ENCODE data around the gene MORN3.
A peak's percentile ranks its signal among the peaks of the same experiment; 100 is the strongest.
"Not testable (repeated sequence)": the region's sequence is repeated elsewhere in the genome, so short reads cannot be mapped to it uniquely, and the experiment has no call there.

MORN3 gene

GRCh38 chr12:121669521-121669900, at the start of gene MORN3:
Gene MORN3, minus strand, starts transcription at chr12:121669654. Its CDS starts 171 bp downstream, at chr12:121669483.
- DNase-seq, result no peak

- DNase-seq, result no peak
Measured at GRCh38 chr12:121718653-121719239, 49.3 kb upstream of the MORN3 start.

- peak; percentile 51 for DNase-seq
Measured at GRCh38 chr12:121717041-121717699, 47.7 kb upstream of the MORN3 start.

- DNase-seq, result no peak
Measured at GRCh38 chr12:121715862-121716435, 46.5 kb upstream of the MORN3 start.

GRCh38 chr12:121715055-121715454, 45.6 kb upstream of the MORN3 start:
- not testable (repeated sequence) for DNase-seq

GRCh38 chr12:121713793-121714192, 44.3 kb upstream of the MORN3 start:
- DNase-seq, result no peak

GRCh38 chr12:121713257-121713777, 43.9 kb upstream of the MORN3 start:
- DNase-seq, result no peak

- DNase-seq, result peak; percentile 39
Measured at GRCh38 chr12:121712461-121713256, 43.2 kb upstream of the MORN3 start, which contains the start of gene TMEM120B. Gene TMEM120B, plus strand, starts transcription at chr12:121712752. Its CDS starts 144 bp downstream, at chr12:121712896.

GRCh38 chr12:121712190-121712460, 42.7 kb upstream of the MORN3 start:
- DNase-seq, result peak; percentile 21

GRCh38 chr12:121711361-121712189, 42.1 kb upstream of the MORN3 start:
- DNase-seq, result peak; percentile 21

GRCh38 chr12:121709478-121709961, 40.1 kb upstream of the MORN3 start:
- DNase-seq, result no peak

- not testable (repeated sequence) for DNase-seq
Measured at GRCh38 chr12:121709064-121709424, 39.6 kb upstream of the MORN3 start.

GRCh38 chr12:121708313-121709063, 39.0 kb upstream of the MORN3 start:
- no peak for DNase-seq

GRCh38 chr12:121705514-121705913, 36.1 kb upstream of the MORN3 start:
- no peak for DNase-seq

GRCh38 chr12:121702944-121703343, 33.5 kb upstream of the MORN3 start:
- DNase-seq, result no peak

GRCh38 chr12:121701667-121702277, 32.3 kb upstream of the MORN3 start:
- DNase-seq, result no peak

- not testable (repeated sequence) for DNase-seq
Measured at GRCh38 chr12:121697861-121698260, 28.4 kb upstream of the MORN3 start.

- DNase-seq, result peak; percentile 64
Measured at GRCh38 chr12:121697093-121697698, 27.7 kb upstream of the MORN3 start.

GRCh38 chr12:121693155-121693687, 23.8 kb upstream of the MORN3 start:
- no peak for DNase-seq

- DNase-seq, result not testable (repeated sequence)
Measured at GRCh38 chr12:121692744-121693143, 23.3 kb upstream of the MORN3 start.
